ENCODE measurements around the gene HIPK3. TPM values are rescaled to one million over a fixed set of nuclear protein-coding genes. Genes with fewer than 3 reads are reported as not detected.

The HIPK3 gene
- total and polyA plus RNA-seq, 8 donors = 8.8 to 75.2 (median 45.3) TPM

GRCh38 chr11:33264926-33265325 lies 7.7 kb downstream of the HIPK3 start:
- FAIRE-seq = no peak

GRCh38 chr11:33266393-33267215 lies 9.4 kb downstream of the HIPK3 start:
- Histone ChIP-seq H3K9me3 (no peaks in the 10 kb centered on the region), H3K4me3 (no peak overlapping the region), H3K27me3 (no peaks in the 10 kb centered on the region), H3K4me1 (peaks cover 34 to 66% (median 44%) of the 10 kb centered on the region in 3 donors), H3K36me3 (no peaks in the 10 kb centered on the region), H3K27ac (no peak overlapping the region)
- 41 to 44% methylated on average over 8 of the region's 8 CpGs for whole genome bisulfite sequencing, 2 donors
- no peak for FAIRE-seq
- peak in 1 of 6 donors; percentile 18 for DNase-seq
- no peak for TF ChIP-seq CTCF (IDR thresholded peaks at IDR 0.05)
- ATAC-seq = peak; percentile 75 to 80 (median 78)
- intact Hi-C loops (cut with DNase I) = loop anchor here in 1 of 3 donors (10.0 kb wide), 1 partner anchor 48 kb away; no protein-coding TSS in a partner anchor

More at GRCh38 chr11:33264926-33265325, 7.7 kb downstream of the HIPK3 start:
- H3K4me1 ChIP-seq = peaks cover 39 to 77% (median 58%) of the 10 kb centered on the region in 3 donors
- intact Hi-C loops (cut with DNase I) = loop anchor here in 1 of 3 donors (10.0 kb wide), 1 partner anchor 50 kb away; no protein-coding TSS in a partner anchor
- no peaks in the 10 kb centered on the region for H3K36me3 ChIP-seq
- H3K9me3 ChIP-seq = no peaks in the 10 kb centered on the region
- H3K27me3 ChIP-seq = no peaks in the 10 kb centered on the region
- H3K27ac ChIP-seq = no peak overlapping the region
- TF ChIP-seq CTCF (IDR thresholded peaks at IDR 0.05) = no peak
- DNase-seq = no peak
- no peak for ATAC-seq
- no peak overlapping the region for H3K4me3 ChIP-seq

GRCh38 chr11:33268945-33269540 lies 11.9 kb downstream of the HIPK3 start:
- H3K4me1 ChIP-seq = peaks cover 30 to 49% (median 35%) of the 10 kb centered on the region in 3 donors

GRCh38 chr11:33269822-33270221 lies 12.6 kb downstream of the HIPK3 start:
- Histone ChIP-seq H3K36me3 (no peaks in the 10 kb centered on the region), H3K27me3 (no peaks in the 10 kb centered on the region), H3K27ac (no peak overlapping the region), H3K4me3 (no peak overlapping the region), H3K9me3 (no peaks in the 10 kb centered on the region), H3K4me1 (peaks cover 33 to 47% (median 33%) of the 10 kb centered on the region in 3 donors)
- intact Hi-C loops (cut with DNase I) = loop anchor here in 1 of 3 donors (10.0 kb wide), 1 partner anchor 45 kb away; no protein-coding TSS in a partner anchor
- TF ChIP-seq CTCF (IDR thresholded peaks at IDR 0.05) = no peak
- DNase-seq (no peak), ATAC-seq (no peak), FAIRE-seq (no peak)
- 73 to 79% methylated on average over 6 of the region's 6 CpGs for WGBS, 2 donors

More at GRCh38 chr11:33268945-33269540, 11.9 kb downstream of the HIPK3 start:
- H3K27me3 ChIP-seq = no peaks in the 10 kb centered on the region
- FAIRE-seq = no peak
- intact Hi-C loops (cut with DNase I) = loop anchor here in 1 of 3 donors (10.0 kb wide), 1 partner anchor 46 kb away; no protein-coding TSS in a partner anchor
- no peaks in the 10 kb centered on the region for H3K36me3 ChIP-seq
- no peak overlapping the region for H3K27ac ChIP-seq
- no peaks in the 10 kb centered on the region for H3K9me3 ChIP-seq
- ATAC-seq = no peak
- WGBS, 2 donors = 68 to 77% methylated on average over 4 of the region's 4 CpGs
- no peak for TF ChIP-seq CTCF (IDR thresholded peaks at IDR 0.05)
- H3K4me3 ChIP-seq = no peak overlapping the region
- no peak for DNase-seq
